H9 (cell line): ENCODE data around the gene CFAP61. TPM values are rescaled to one million over a fixed set of nuclear protein-coding genes. Genes with fewer than 3 reads are reported as not detected.

Experiments
- DNase-seq: peaks from one replicate; pipeline ENCODE4 v3.0.0-alpha.2; 2017
- H2AFZ ChIP-seq: one replicate; pipeline ENCODE4 v1.6.1; 2013; ENCODE audit warnings: mild to moderate bottlenecking, low read length, control low read depth, moderate library complexity
- H2AK5ac ChIP-seq: 2 replicates; pipeline ENCODE4 v1.6.1; 2013; ENCODE audit warnings: low read length, control low read depth, mixed read lengths; ENCODE audit not compliant: insufficient read length
- H2BK120ac ChIP-seq: one replicate; pipeline ENCODE4 v1.6.1; 2013; ENCODE audit warnings: low read depth, mild to moderate bottlenecking, low read length, control low read depth, inconsistent platforms; ENCODE audit not compliant: poor library complexity, severe bottlenecking
- H2BK12ac ChIP-seq: 2 replicates; pipeline ENCODE4 v1.6.1; 2013; ENCODE audit warnings: low read length, control low read depth, mixed read lengths, low read depth; ENCODE audit not compliant: insufficient read length
- H2BK15ac ChIP-seq: 2 replicates; pipeline ENCODE4 v1.6.1; 2013; ENCODE audit warnings: low read depth, low read length, control low read depth
- H2BK20ac ChIP-seq: one replicate; pipeline ENCODE4 v1.6.1; 2013; ENCODE audit warnings: low read depth, mild to moderate bottlenecking, low read length, control low read depth, inconsistent platforms; ENCODE audit not compliant: poor library complexity, severe bottlenecking
- H2BK5ac ChIP-seq: 2 replicates; pipeline ENCODE4 v1.6.1; 2013; ENCODE audit warnings: low read length, control low read depth, mixed read lengths; ENCODE audit not compliant: insufficient read length
- H3K14ac ChIP-seq: 2 replicates; pipeline ENCODE4 v1.6.1; 2013; ENCODE audit warnings: low read length, control low read depth; ENCODE audit not compliant: insufficient read depth
- H3K18ac ChIP-seq: 2 replicates; pipeline ENCODE4 v1.6.1; 2013; ENCODE audit warnings: low read depth, mild to moderate bottlenecking, mixed read lengths, low read length, control low read depth; ENCODE audit not compliant: insufficient read length
- H3K23ac ChIP-seq: 2 replicates; pipeline ENCODE4 v1.6.1; 2013; ENCODE audit warnings: low read length, control low read depth, mixed read lengths, low read depth; ENCODE audit not compliant: insufficient read length
- H3K23me2 ChIP-seq: 2 replicates; pipeline ENCODE4 v1.6.1; 2013; ENCODE audit warnings: low read depth, mild to moderate bottlenecking, mixed read lengths, low read length, control low read depth; ENCODE audit not compliant: insufficient read length, poor library complexity, severe bottlenecking
- H3K27ac ChIP-seq: 2 replicates; pipeline ENCODE4 v1.5.1; 2013; ENCODE audit warnings: low read length, control low read depth, mixed read lengths, low read depth; ENCODE audit not compliant: insufficient read length
- H3K27me3 ChIP-seq: 2 replicates; pipeline ENCODE4 v1.6.1; 2013; ENCODE audit warnings: low read length, control low read depth, inconsistent platforms; ENCODE audit not compliant: insufficient read depth
- H3K4ac ChIP-seq: 2 replicates; pipeline ENCODE4 v1.6.1; 2013; ENCODE audit warnings: low read depth, mild to moderate bottlenecking, control low read depth, inconsistent platforms, low read length, moderate library complexity
- H3K4me1 ChIP-seq: 2 replicates; pipeline ENCODE4 v1.6.1; 2013; ENCODE audit warnings: low read length, control low read depth, inconsistent platforms; ENCODE audit not compliant: insufficient read depth
- H3K4me2 ChIP-seq: 2 replicates; pipeline ENCODE4 v1.6.1; 2013; ENCODE audit warnings: low read length, control low read depth, mixed read lengths; ENCODE audit not compliant: insufficient read length, insufficient read depth
- H3K56ac ChIP-seq: 2 replicates; pipeline ENCODE4 v1.6.1; 2013; ENCODE audit warnings: low read depth, mild to moderate bottlenecking, mixed read lengths, low read length, control low read depth; ENCODE audit not compliant: insufficient read length
- H3K79me1 ChIP-seq: 2 replicates; pipeline ENCODE4 v1.6.1; 2013; ENCODE audit warnings: low read depth, mild to moderate bottlenecking, moderate library complexity, low read length, control low read depth, inconsistent platforms; ENCODE audit not compliant: insufficient read depth, poor library complexity, severe bottlenecking
- H3K79me2 ChIP-seq: 2 replicates; pipeline ENCODE4 v1.6.1; 2013; ENCODE audit warnings: low read length, control low read depth, inconsistent platforms; ENCODE audit not compliant: insufficient read depth
- H3K9ac ChIP-seq: 2 replicates; pipeline ENCODE4 v1.6.1; 2013; ENCODE audit warnings: low read length, control low read depth, mixed read lengths; ENCODE audit not compliant: insufficient read length; ENCODE audit errors: extremely low read depth
- H3K9me3 ChIP-seq: one replicate; pipeline ENCODE4 v1.6.1; 2013; ENCODE audit warnings: low read depth, low read length, inconsistent platforms; ENCODE audit not compliant: control insufficient read depth
- H3T11ph ChIP-seq: one replicate; pipeline ENCODE4 v1.6.1; 2013; ENCODE audit warnings: mild to moderate bottlenecking, low read length, control low read depth, inconsistent platforms
- H4K20me1 ChIP-seq: one replicate; pipeline ENCODE4 v1.6.1; 2013; ENCODE audit not compliant: control insufficient read depth, insufficient read length, insufficient read depth
- H4K5ac ChIP-seq: 2 replicates; pipeline ENCODE4 v1.6.1; 2013; ENCODE audit warnings: low read depth, mild to moderate bottlenecking, mixed read lengths, low read length, control low read depth; ENCODE audit not compliant: insufficient read length
- H4K8ac ChIP-seq: replicated peaks from 2 replicates; pipeline ENCODE4 v1.6.1; 2013; ENCODE audit warnings: low read length, control low read depth, mixed read lengths, low read depth; ENCODE audit not compliant: insufficient read length
- H4K91ac ChIP-seq: 2 replicates; pipeline ENCODE4 v1.6.1; 2013; ENCODE audit warnings: low read depth, mild to moderate bottlenecking, moderate library complexity, mixed read lengths, low read length, control low read depth; ENCODE audit not compliant: insufficient read length
- H3K27ac Mint-ChIP-seq, 3 experiments: 2 replicates in 2 of 3; 3 replicates in 1 of 3; pipeline ENCODE4 v1.8.0; 2020 to 2021; ENCODE audit warnings: mixed read lengths in 3 of 3, mild to moderate bottlenecking in 1 of 3, moderate library complexity in 1 of 3
- H3K27me3 Mint-ChIP-seq: 2 replicates; pipeline ENCODE4 v1.8.0; 2021; ENCODE audit warnings: low read depth, mild to moderate bottlenecking, moderate library complexity, mixed read lengths
- H3K36me3 Mint-ChIP-seq, 3 experiments: 2 replicates in 2 of 3; 3 replicates in 1 of 3; pipeline ENCODE4 v1.8.0; 2020 to 2021; ENCODE audit warnings: low read depth in 3 of 3, mixed read lengths in 3 of 3; ENCODE audit not compliant: insufficient read depth in 1 of 3
- H3K4me1 Mint-ChIP-seq, 2 experiments: 2 replicates each; pipeline ENCODE4 v1.8.0; 2020; ENCODE audit warnings: mixed read lengths in 2 of 2
- H3K4me3 Mint-ChIP-seq, 2 experiments: 2 replicates in 1 of 2; 3 replicates in 1 of 2; pipeline ENCODE4 v1.8.0; 2020 to 2021; ENCODE audit warnings: mild to moderate bottlenecking in 2 of 2, mixed read lengths in 2 of 2, moderate library complexity in 1 of 2
- H3K9me3 Mint-ChIP-seq, 2 experiments: 2 replicates in 1 of 2; 3 replicates in 1 of 2; pipeline ENCODE4 v1.8.0; 2020; ENCODE audit warnings: mild to moderate bottlenecking in 2 of 2, mixed read lengths in 2 of 2, moderate library complexity in 1 of 2
- WGBS: extraction: QIAGEN DNeasy Blood & Tissue Kit; methylation state at CpG from one replicate; pipeline ENCODE4 v1.1.7; 2013; ENCODE audit warnings: missing lambda C conversion rate, low lambda C conversion rate, mixed read lengths; ENCODE audit not compliant: insufficient read length; ENCODE audit errors: extremely low coverage; 5-methylcytosine and 5-hydroxymethylcytosine counted together
- total RNA-seq: library from RNA; stranded (reverse); gene quantifications from 2 replicates; pipeline ENCODE4 v1.2.1, GENCODE V29; 2021
- TF ChIP-seq, protein P1 (sequence below): fragments of 200-600 bp; sonication (generic); conservative IDR thresholded peaks from 3 replicates; pipeline ENCODE4 v1.8.0; 2021; ENCODE audit warnings: antibody characterized with exemption, mild to moderate bottlenecking

Gene CFAP61
- total RNA-seq, 1 experiment from 2014 or later = 0.44 TPM

DNA sequence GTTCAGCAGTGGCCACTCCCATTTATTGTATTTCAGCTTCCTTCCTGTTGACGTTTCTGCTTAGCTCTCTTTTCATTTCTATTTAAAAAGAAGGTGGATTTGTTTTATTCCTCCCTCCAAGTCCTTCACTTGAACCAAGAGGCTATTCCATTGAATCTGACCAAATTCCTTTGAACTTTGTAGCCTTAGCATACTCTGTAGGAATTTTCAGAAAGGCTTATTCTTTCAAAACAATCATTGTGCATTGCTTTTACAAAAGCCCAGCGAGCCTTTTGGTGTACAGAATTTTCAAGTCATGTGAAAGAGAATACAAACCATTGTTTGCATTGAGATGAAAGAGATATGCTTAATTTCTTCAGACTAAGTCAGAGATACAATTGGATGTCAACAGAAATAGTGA, 164.6 kb downstream of the CFAP61 start:
- Histone ChIP-seq H3K79me2 (no peaks in the 10 kb centered on the region), H4K8ac (no peak overlapping the region), H3K27ac (no peak overlapping the region), H3K23me2 (no peaks in the 10 kb centered on the region), H4K91ac (no peak overlapping the region), H3K56ac (no peak overlapping the region), H2BK12ac (no peak overlapping the region), H3T11ph (no peak overlapping the region), H3K9me3 (no peaks in the 10 kb centered on the region), H2BK15ac (no peak overlapping the region), H2BK20ac (no peak overlapping the region), H2BK5ac (no peak overlapping the region), H2AK5ac (no peak overlapping the region), H3K4me2 (no peak overlapping the region), H3K23ac (no peak overlapping the region), H3K14ac (no peak overlapping the region), H3K18ac (no peak overlapping the region), H2AFZ (no peak overlapping the region), H4K20me1 (no peaks in the 10 kb centered on the region), H3K9ac (no peak overlapping the region), H3K27me3 (no peaks in the 10 kb centered on the region), H2BK120ac (no peak overlapping the region), H3K4ac (no peak overlapping the region), H4K5ac (no peak overlapping the region), H3K4me1 (no peaks in the 10 kb centered on the region), H3K79me1 (no peaks in the 10 kb centered on the region)
- no peak overlapping the region for H3K27ac Mint-ChIP-seq
- no peak overlapping the region for H3K4me3 Mint-ChIP-seq
- H3K4me1 Mint-ChIP-seq = peaks cover 24 to 27% of the 10 kb centered on the region in 2 experiments
- TF ChIP-seq, protein P1, sequence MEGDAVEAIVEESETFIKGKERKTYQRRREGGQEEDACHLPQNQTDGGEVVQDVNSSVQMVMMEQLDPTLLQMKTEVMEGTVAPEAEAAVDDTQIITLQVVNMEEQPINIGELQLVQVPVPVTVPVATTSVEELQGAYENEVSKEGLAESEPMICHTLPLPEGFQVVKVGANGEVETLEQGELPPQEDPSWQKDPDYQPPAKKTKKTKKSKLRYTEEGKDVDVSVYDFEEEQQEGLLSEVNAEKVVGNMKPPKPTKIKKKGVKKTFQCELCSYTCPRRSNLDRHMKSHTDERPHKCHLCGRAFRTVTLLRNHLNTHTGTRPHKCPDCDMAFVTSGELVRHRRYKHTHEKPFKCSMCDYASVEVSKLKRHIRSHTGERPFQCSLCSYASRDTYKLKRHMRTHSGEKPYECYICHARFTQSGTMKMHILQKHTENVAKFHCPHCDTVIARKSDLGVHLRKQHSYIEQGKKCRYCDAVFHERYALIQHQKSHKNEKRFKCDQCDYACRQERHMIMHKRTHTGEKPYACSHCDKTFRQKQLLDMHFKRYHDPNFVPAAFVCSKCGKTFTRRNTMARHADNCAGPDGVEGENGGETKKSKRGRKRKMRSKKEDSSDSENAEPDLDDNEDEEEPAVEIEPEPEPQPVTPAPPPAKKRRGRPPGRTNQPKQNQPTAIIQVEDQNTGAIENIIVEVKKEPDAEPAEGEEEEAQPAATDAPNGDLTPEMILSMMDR = no peak
- peaks cover 2 to 13% (median 6%) of the 10 kb centered on the region in 3 experiments; a peak in 4 of 7 replicates for H3K36me3 Mint-ChIP-seq
- H3K27me3 Mint-ChIP-seq = peaks cover 2% of the 10 kb centered on the region
- peaks cover 13 to 17% of the 10 kb centered on the region in 2 experiments for H3K9me3 Mint-ChIP-seq
- no peak for DNase-seq
- WGBS = no CpG with 5 or more reads among the region's 2 CpGs
